Spleen (tissue), 11 donors: Measurements from ENCODE around the gene EYS. TPM values are rescaled to one million over a fixed set of nuclear protein-coding genes. Genes with fewer than 3 reads are reported as not detected.

ENCODE experiments used
- DNase-seq: peaks from one replicate; pipeline ENCODE4 v3.0.0-alpha.2; 2020
- H3K27ac ChIP-seq, 8 donors: fragments of 200-600 bp; sonication (generic) in 7 of 8; 1 replicate in 4 of 8; 2 replicates in 4 of 8; pipeline versions ENCODE4 v1.5.0 to v1.8.0; 2016 to 2021; ENCODE audit warnings: inconsistent platforms in 4 of 8, mild to moderate bottlenecking in 4 of 8, moderate library complexity in 1 of 8
- H3K27me3 ChIP-seq, 7 donors: fragments of 200-600 bp; sonication (generic) in 6 of 7; replicated peaks in 1 of 7; 1 replicate in 4 of 7; 2 replicates in 3 of 7; pipeline versions ENCODE4 v1.5.0 to v1.8.0; 2016 to 2021; ENCODE audit warnings: inconsistent platforms in 3 of 7, mild to moderate bottlenecking in 1 of 7
- H3K36me3 ChIP-seq, 6 donors: fragments of 200-600 bp; sonication (generic) in 5 of 6; 1 replicate in 4 of 6; 2 replicates in 2 of 6; pipeline versions ENCODE4 v1.5.0 to v1.8.0; 2016 to 2021; ENCODE audit warnings: inconsistent platforms in 2 of 6
- H3K4me1 ChIP-seq, 6 donors: fragments of 200-600 bp; sonication (generic) in 5 of 6; 1 replicate in 3 of 6; 2 replicates in 3 of 6; pipeline versions ENCODE4 v1.5.0 to v1.8.0; 2016 to 2021; ENCODE audit warnings: inconsistent platforms in 3 of 6
- H3K4me3 ChIP-seq, 8 donors: fragments of 200-600 bp; sonication (generic) in 7 of 8; 1 replicate in 4 of 8; 2 replicates in 4 of 8; pipeline versions ENCODE4 v1.5.0 to v1.8.0; 2016 to 2021; ENCODE audit warnings: inconsistent platforms in 4 of 8, mild to moderate bottlenecking in 4 of 8, moderate library complexity in 2 of 8
- H3K9me3 ChIP-seq, 8 donors: fragments of 200-600 bp; sonication (generic) in 7 of 8; 1 replicate in 4 of 8; 2 replicates in 4 of 8; pipeline versions ENCODE4 v1.5.0 to v1.8.0; 2016 to 2021; ENCODE audit warnings: inconsistent platforms in 4 of 8
- CTCF ChIP-seq, 11 experiments: fragments of 200-600 bp in 7 of 11; fragments of 450-650 bp in 4 of 11; sonication (generic) in 4 of 11; IDR thresholded peaks in 8 of 11; conservative IDR thresholded peaks in 3 of 11; 1 replicate in 7 of 11; 2 replicates in 4 of 11; pipeline versions ENCODE4 v1.4.0 to v1.8.0; 2016 to 2021; ENCODE audit warnings: antibody characterized with exemption in 11 of 11, inconsistent platforms in 4 of 11, mild to moderate bottlenecking in 1 of 11
- POLR2A ChIP-seq, 3 donors: fragments of 450-650 bp; IDR thresholded peaks; one replicate each; pipeline ENCODE4 v1.5.1; 2017; ENCODE audit warnings: antibody characterized with exemption in 3 of 3, mild to moderate bottlenecking in 1 of 3
- POLR2AphosphoS5 ChIP-seq, 3 donors: sonication (generic); formaldehyde crosslinking; IDR thresholded peaks; one replicate each; pipeline ENCODE4 v1.5.1; 2017; ENCODE audit warnings: antibody characterized with exemption in 3 of 3
- WGBS, 5 donors: extraction: QIAGEN DNeasy Blood & Tissue Kit in 3 of 5; methylation state at CpG; one replicate each; pipeline versions ENCODE4 v1.1.5 to v1.1.7; 2013 to 2018; 5-methylcytosine and 5-hydroxymethylcytosine counted together
- intact Hi-C: fragments of 100-400 bp; cut with DNase I; formaldehyde crosslinking; loops from one replicate; pipeline ENCODE4 v1.15.0; 2023; ENCODE audit warnings: low total_unique reads
- polyA plus RNA-seq, 3 donors: library from polyadenylated mRNA; stranded (reverse); fragments of 200-250 nt; gene quantifications; one replicate each; pipeline ENCODE4 v1.2.1, GENCODE V29; 2013
- total RNA-seq, 7 donors: library from RNA; depleted of rRNA in 3 of 7; stranded (reverse); fragments of >200 nt in 3 of 7; fragmentation: NEBNext Ultra II Directional in 4 of 7; extraction: Animal tissue kit (Norgen Biotek cat#: 25700) in 4 of 7; gene quantifications; one replicate each; pipeline versions ENCODE4 v1.1.0 to v1.2.1, GENCODE V29; 2016 to 2021
- donor health status: healthy with polysubstance abuse.
- donor health status: DM: no; HTN: no; CAD: no; lungs with moderate emphysema.
- donor health status: DM: no; HTN: no; CAD: no.
- donor health status: Bipolar disorder and iron deficiency.
- donor health status: healthy.
- donor health status: DM: no; HTN: no; CAD: no.
- donor health status: DM: yes; HTN: yes; CAD: no.

The EYS gene
- total and polyA plus RNA-seq, 10 donors: under 0.01 to 0.72 (median 0.28) TPM; not detected in 5

GRCh38 chr6:64680446-64680845 lies 1026.6 kb downstream of the EYS start:
- TF ChIP-seq CTCF (IDR thresholded peaks at IDR 0.05 in 8 of 11, conservative IDR thresholded peaks at IDR 0.05 in 3 of 11): no peak
- no peak for TF ChIP-seq POLR2A (IDR thresholded peaks at IDR 0.05)
- no peak for TF ChIP-seq POLR2AphosphoS5 (IDR thresholded peaks at IDR 0.05)
- Histone ChIP-seq H3K36me3 (no peaks in the 10 kb centered on the region), H3K4me1 (no peaks in the 10 kb centered on the region), H3K27me3 (no peaks in the 10 kb centered on the region), H3K9me3 (peaks cover 0 to 19% (median 0%) of the 10 kb centered on the region in 8 donors), H3K27ac (no peak overlapping the region), H3K4me3 (no peak overlapping the region)
- DNase-seq: no peak
- intact Hi-C loops: no loop called here
- 73 to 82% (median 77%) methylated on average over 5 of the region's 5 CpGs for WGBS, 5 donors

GRCh38 chr6:64679416-64679815 lies 1027.6 kb downstream of the EYS start:
- no peak overlapping the region for H3K4me3 ChIP-seq
- H3K27me3 ChIP-seq: no peaks in the 10 kb centered on the region
- 73 to 89% (median 81%) methylated on average over 2 of the region's 2 CpGs for WGBS, 5 donors
- no peak overlapping the region for H3K27ac ChIP-seq
- no peak for DNase-seq
- no peaks in the 10 kb centered on the region for H3K36me3 ChIP-seq
- peaks cover 0 to 19% (median 0%) of the 10 kb centered on the region in 8 donors for H3K9me3 ChIP-seq
- no peaks in the 10 kb centered on the region for H3K4me1 ChIP-seq
- TF ChIP-seq CTCF (IDR thresholded peaks at IDR 0.05 in 8 of 11, conservative IDR thresholded peaks at IDR 0.05 in 3 of 11) (no peak), POLR2AphosphoS5 (IDR thresholded peaks at IDR 0.05) (no peak), POLR2A (IDR thresholded peaks at IDR 0.05) (no peak)
- intact Hi-C loops: no loop called here

GRCh38 chr6:64672651-64673050 lies 1034.4 kb downstream of the EYS start:
- Histone ChIP-seq H3K27me3 (no peaks in the 10 kb centered on the region), H3K27ac (no peak overlapping the region), H3K4me1 (no peaks in the 10 kb centered on the region), H3K36me3 (no peaks in the 10 kb centered on the region), H3K9me3 (no peaks in the 10 kb centered on the region), H3K4me3 (no peak overlapping the region)
- WGBS, 5 donors: 46 to 60% (median 54%) methylated on average over 4 of the region's 4 CpGs
- TF ChIP-seq POLR2AphosphoS5 (IDR thresholded peaks at IDR 0.05): no peak
- TF ChIP-seq CTCF (IDR thresholded peaks at IDR 0.05 in 8 of 11, conservative IDR thresholded peaks at IDR 0.05 in 3 of 11): no peak
- TF ChIP-seq POLR2A (IDR thresholded peaks at IDR 0.05): no peak
- DNase-seq: no peak
- intact Hi-C loops: no loop called here

- H3K36me3 ChIP-seq: no peaks in the 10 kb centered on the region
- no peak overlapping the region for H3K27ac ChIP-seq
- H3K27me3 ChIP-seq: no peaks in the 10 kb centered on the region
- no peak for DNase-seq
- no peak overlapping the region for H3K4me3 ChIP-seq
- WGBS, 5 donors: 20 to 30% (median 25%) methylated on average over 3 of the region's 3 CpGs
- intact Hi-C loops: no loop called here
- H3K9me3 ChIP-seq: no peaks in the 10 kb centered on the region
- no peak for TF ChIP-seq POLR2AphosphoS5 (IDR thresholded peaks at IDR 0.05)
- no peak for TF ChIP-seq POLR2A (IDR thresholded peaks at IDR 0.05)
- TF ChIP-seq CTCF (IDR thresholded peaks at IDR 0.05 in 8 of 11, conservative IDR thresholded peaks at IDR 0.05 in 3 of 11): no peak
- H3K4me1 ChIP-seq: no peaks in the 10 kb centered on the region
These were observed 1034.9 kb downstream of the EYS start for GRCh38 chr6:64672131-64672530.
